Measurements from ENCODE around the gene RAB24.
"Not testable (repeated sequence)": the region's sequence is repeated elsewhere in the genome, so short reads cannot be mapped to it uniquely, and the experiment has no call there.

Gene RAB24

DNA sequence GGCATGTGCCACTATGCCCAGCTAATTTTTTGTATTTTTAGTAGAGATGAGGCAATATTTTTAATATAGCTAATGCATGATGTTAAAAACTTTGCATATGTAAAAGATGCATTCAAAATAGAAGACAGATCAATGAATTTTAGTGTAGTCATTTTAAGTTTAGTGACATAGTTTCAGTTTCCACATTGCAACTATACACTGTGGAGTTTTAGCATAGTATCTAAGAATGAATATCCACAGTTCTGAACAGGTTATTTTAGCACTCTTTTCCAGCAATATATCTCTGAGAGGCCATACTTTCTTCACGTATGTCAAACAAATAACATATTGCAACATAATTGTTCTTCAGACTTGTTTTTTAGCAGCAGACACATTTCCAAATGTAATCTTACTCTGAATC lies 39.3 kb downstream of the RAB24 start:
- no peaks in the 10 kb centered on the region for H3K9me3 ChIP-seq (replicated peaks in 1 of 11)
- TF ChIP-seq Cebpa-rat (IDR thresholded peaks at IDR 0.05) = no peak
- H3K27me3 ChIP-seq = no peaks in the 10 kb centered on the region
- H3K36me3 ChIP-seq = peaks cover 94 to 100% (median 98%) of the 10 kb centered on the region in 11 experiments
- H3K9ac ChIP-seq = no peak overlapping the region
- no peak overlapping the region for H3K4me3 ChIP-seq
- H3K27ac ChIP-seq = no peak overlapping the region
- no peak overlapping the region for H3K4me2 ChIP-seq
- peaks cover 0 to 6% (median 0%) of the 10 kb centered on the region in 11 experiments; a peak in 1 of 22 replicates for H4K20me1 ChIP-seq
- no peaks in the 10 kb centered on the region for H3K4me1 ChIP-seq

DNA sequence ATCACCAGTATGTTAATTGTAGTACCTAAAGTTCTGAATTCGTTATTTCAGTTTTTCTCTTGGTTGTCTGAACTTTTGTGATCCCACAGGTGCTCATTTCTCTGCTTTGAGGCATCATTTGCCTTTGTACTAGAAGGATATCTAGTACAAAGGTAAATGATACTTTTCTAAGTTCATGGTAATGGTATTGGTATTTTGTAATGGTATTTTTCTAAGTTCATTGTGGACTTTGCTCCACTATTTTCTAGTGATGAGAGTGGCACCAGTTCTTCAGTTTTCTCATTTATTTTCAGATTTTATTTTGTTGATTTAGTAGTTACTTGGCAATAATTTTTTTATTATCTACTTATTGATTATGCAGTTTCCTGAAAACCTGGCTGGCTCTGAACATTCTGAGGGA lies 42.0 kb downstream of the RAB24 start:
- Histone ChIP-seq H3K9ac (no peak overlapping the region), H3K36me3 (peaks cover 94 to 100% (median 99%) of the 10 kb centered on the region in 11 experiments)

DNA sequence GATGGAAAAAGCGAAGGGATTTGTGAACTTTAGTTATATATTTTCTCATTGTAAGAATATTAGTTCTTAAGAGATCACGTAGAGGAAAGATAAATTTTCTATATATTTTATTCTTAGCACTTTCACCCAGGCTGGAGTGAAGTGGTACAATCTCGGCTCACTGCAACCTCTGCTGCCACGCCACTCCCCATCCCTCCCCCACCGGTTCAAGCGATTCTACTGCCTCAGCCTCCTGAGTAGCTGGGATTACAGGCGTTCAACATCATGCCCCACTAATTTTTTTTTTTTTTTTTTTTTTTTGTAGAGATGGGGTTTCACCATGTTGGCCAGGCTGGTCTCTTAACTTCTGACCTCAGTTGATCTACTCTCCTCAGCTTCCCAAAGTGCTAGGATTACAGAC lies 42.6 kb downstream of the RAB24 start:
- H3K4me1 ChIP-seq = no peaks in the 10 kb centered on the region

More for the DNA sequence above, 42.0 kb downstream of the RAB24 start:
- H3K4me3 ChIP-seq = no peak overlapping the region
- H3K27ac ChIP-seq = no peak overlapping the region
- H3K4me1 ChIP-seq = no peaks in the 10 kb centered on the region
- H3K27me3 ChIP-seq = no peaks in the 10 kb centered on the region
- H3K9me3 ChIP-seq (replicated peaks in 1 of 11) = no peaks in the 10 kb centered on the region
- TF ChIP-seq Cebpa-rat (IDR thresholded peaks at IDR 0.05) = no peak
- H3K4me2 ChIP-seq = no peak overlapping the region
- H4K20me1 ChIP-seq = peaks cover 0 to 7% (median 0%) of the 10 kb centered on the region in 11 experiments; a peak in 1 of 22 replicates

DNA sequence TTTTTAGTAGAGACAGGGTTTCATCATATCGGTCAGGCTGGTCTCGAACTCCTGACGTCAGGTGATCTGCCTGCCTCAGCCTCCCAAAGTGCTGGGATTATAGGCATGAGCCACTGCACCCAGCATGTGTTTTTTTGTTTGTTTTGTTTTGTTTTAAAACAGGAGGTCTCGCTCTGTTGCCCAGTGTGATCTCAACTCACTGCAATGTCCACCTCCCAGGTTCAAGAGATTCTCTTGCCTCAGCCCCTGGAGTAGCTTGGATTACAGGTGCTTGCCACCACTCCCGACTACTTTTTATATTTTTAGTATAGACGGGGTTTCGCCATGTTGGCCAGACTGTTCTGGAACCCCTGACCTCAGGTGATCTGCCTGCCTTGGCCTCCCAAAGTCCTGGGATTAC lies 44.8 kb downstream of the RAB24 start:
- not testable (repeated sequence) for H3K4me1 ChIP-seq; H3K9me3 ChIP-seq (replicated peaks in 1 of 11); H3K27ac ChIP-seq; H3K4me3 ChIP-seq; H3K9ac ChIP-seq; H3K27me3 ChIP-seq; H3K4me2 ChIP-seq
- H3K36me3 ChIP-seq = peaks cover 89 to 100% (median 100%) of the 10 kb centered on the region in 11 experiments
- peaks cover 0 to 17% (median 0%) of the 10 kb centered on the region in 11 experiments; a peak in 1 of 22 replicates for H4K20me1 ChIP-seq

More for the DNA sequence above, 42.6 kb downstream of the RAB24 start:
- peaks cover 0 to 12% (median 0%) of the 10 kb centered on the region in 11 experiments; a peak in 1 of 22 replicates for H4K20me1 ChIP-seq
- H3K27me3 ChIP-seq = no peaks in the 10 kb centered on the region
- H3K9me3 ChIP-seq (replicated peaks in 1 of 11) = no peaks in the 10 kb centered on the region
- TF ChIP-seq Cebpa-rat (IDR thresholded peaks at IDR 0.05) = no peak
- no peak overlapping the region for H3K4me2 ChIP-seq
- H3K27ac ChIP-seq = no peak overlapping the region
- peaks cover 94 to 100% (median 99%) of the 10 kb centered on the region in 11 experiments for H3K36me3 ChIP-seq
- H3K9ac ChIP-seq = no peak overlapping the region
- no peak overlapping the region for H3K4me3 ChIP-seq

- TF ChIP-seq Cebpa-rat (IDR thresholded peaks at IDR 0.05) = no peak
- no peaks in the 10 kb centered on the region for H3K9me3 ChIP-seq (replicated peaks in 1 of 11)
- H3K9ac ChIP-seq = no peak overlapping the region
- no peak overlapping the region for H3K4me3 ChIP-seq
- H4K20me1 ChIP-seq = peaks cover 0 to 22% (median 0%) of the 10 kb centered on the region in 11 experiments; a peak in 2 of 22 replicates
- no peak overlapping the region for H3K27ac ChIP-seq
- H3K4me2 ChIP-seq = no peak overlapping the region
- peaks cover 88 to 100% (median 100%) of the 10 kb centered on the region in 11 experiments for H3K36me3 ChIP-seq
- no peaks in the 10 kb centered on the region for H3K27me3 ChIP-seq
- H3K4me1 ChIP-seq = no peaks in the 10 kb centered on the region
These were observed 47.2 kb downstream of the RAB24 start for GRCh38 chr5:177256296-177256695.

GRCh38 chr5:177253252-177253651 lies 50.3 kb downstream of the RAB24 start:
- peaks cover 0 to 16% (median 0%) of the 10 kb centered on the region in 11 experiments; a peak in 2 of 22 replicates for H4K20me1 ChIP-seq

More at GRCh38 chr5:177253252-177253651, 50.3 kb downstream of the RAB24 start:
- H3K9me3 ChIP-seq (replicated peaks in 1 of 11) = no peaks in the 10 kb centered on the region
- H3K36me3 ChIP-seq = peaks cover 88 to 100% (median 99%) of the 10 kb centered on the region in 11 experiments
- TF ChIP-seq Cebpa-rat (IDR thresholded peaks at IDR 0.05) = no peak
- no peak overlapping the region for H3K9ac ChIP-seq
- 0 out of 20 replicates have a peak, but pooled peaks cover 0 to 4% (median 0%) of the 10 kb centered on the region in 10 experiments for H3K4me1 ChIP-seq
- H3K27me3 ChIP-seq = no peaks in the 10 kb centered on the region
- H3K4me2 ChIP-seq = no peak overlapping the region
- H3K4me3 ChIP-seq = no peak overlapping the region
- no peak overlapping the region for H3K27ac ChIP-seq
